SU-DHL-6 (cell line): Measurements from ENCODE around the gene COPZ1.

Experiments used
- H2AFZ ChIP-seq: fragments of 200-600 bp; sonication (generic); 2 replicates; pipeline ENCODE4 v1.6.1; 2014; ENCODE audit warnings: low read depth, mild to moderate bottlenecking, moderate library complexity, mixed read lengths, antibody characterized with exemption, low read length; ENCODE audit not compliant: severe bottlenecking
- H3F3A ChIP-seq: fragments of 200-600 bp; shearing (Covaris generic); 2 replicates; pipeline ENCODE4 v1.6.0; 2016; ENCODE audit warnings: antibody characterized with exemption, mild to moderate bottlenecking; ENCODE audit not compliant: insufficient read depth
- H3K27ac ChIP-seq: fragments of 200-600 bp; sonication (generic); 2 replicates; pipeline ENCODE4 v1.5.1; 2016; ENCODE audit warnings: low read depth, mild to moderate bottlenecking, low read length, moderate library complexity, mixed read lengths
- H3K27me3 ChIP-seq: fragments of 200-600 bp; sonication (generic), shearing (Covaris generic); 2 replicates; pipeline ENCODE4 v1.6.0; 2014; ENCODE audit warnings: mild to moderate bottlenecking, low read length
- H3K36me3 ChIP-seq: fragments of 200-600 bp; sonication (generic); 2 replicates; pipeline ENCODE4 v1.6.1; 2014; ENCODE audit warnings: mild to moderate bottlenecking, low read length, mixed read lengths
- H3K4me2 ChIP-seq: fragments of 300-600, 200-600 bp; shearing (Covaris generic), sonication (generic); 2 replicates; pipeline ENCODE4 v1.6.0; 2014; ENCODE audit warnings: low read length, low read depth, mild to moderate bottlenecking; ENCODE audit not compliant: poor library complexity, severe bottlenecking
- H3K4me3 ChIP-seq: fragments of 200-600 bp; sonication (generic); 2 replicates; pipeline ENCODE4 v1.5.1; 2014; ENCODE audit warnings: antibody characterized with exemption, low read length, mild to moderate bottlenecking, mixed read lengths; ENCODE audit not compliant: insufficient read depth, poor library complexity, severe bottlenecking
- H3K79me2 ChIP-seq: fragments of 200-600 bp; sonication (generic); 2 replicates; pipeline ENCODE4 v1.6.1; 2014; ENCODE audit warnings: mild to moderate bottlenecking, low read length, moderate library complexity; ENCODE audit not compliant: insufficient read depth
- H3K9ac ChIP-seq: fragments of 200-600 bp; sonication (generic); 2 replicates; pipeline ENCODE4 v1.7.0; 2014; ENCODE audit warnings: mild to moderate bottlenecking, low read length
- H3K9me2 ChIP-seq: fragments of 200-600 bp; sonication (generic); replicated peaks from 2 replicates; pipeline ENCODE4 v1.6.1; 2014; ENCODE audit warnings: low read length; ENCODE audit not compliant: insufficient read depth
- H3K9me3 ChIP-seq: fragments of 200-600 bp; sonication (generic); 2 replicates; pipeline ENCODE4 v1.6.1; 2014; ENCODE audit warnings: low read length, mixed read lengths; ENCODE audit not compliant: insufficient read depth
- H4K20me1 ChIP-seq: fragments of 200-600 bp; sonication (generic); 2 replicates; pipeline ENCODE4 v1.6.1; 2014; ENCODE audit warnings: low read depth, mild to moderate bottlenecking, antibody characterized with exemption, low read length, moderate library complexity, mixed read lengths
- EZH2phosphoT487 ChIP-seq: fragments of 200-600 bp; sonication (generic), shearing (Covaris generic); conservative IDR thresholded peaks from 2 replicates; pipeline ENCODE4 v1.6.1; 2018; ENCODE audit warnings: mild to moderate bottlenecking, antibody characterized with exemption, low read length, moderate library complexity, mixed read lengths
- TF ChIP-seq, protein P1 (sequence below): fragments of 200-600 bp; sonication (generic); IDR thresholded peaks from one replicate; pipeline ENCODE4 v1.5.1; 2017; ENCODE audit warnings: antibody characterized with exemption, mild to moderate bottlenecking, low read length, moderate library complexity; ENCODE audit not compliant: insufficient read depth, poor library complexity, severe bottlenecking

Gene COPZ1

GRCh38 chr12:54377797-54378515 lies 53.0 kb downstream of the COPZ1 start:
- H3K4me2 ChIP-seq, result no peak overlapping the region
- no peak for TF ChIP-seq EZH2phosphoT487
- TF ChIP-seq, protein P1, sequence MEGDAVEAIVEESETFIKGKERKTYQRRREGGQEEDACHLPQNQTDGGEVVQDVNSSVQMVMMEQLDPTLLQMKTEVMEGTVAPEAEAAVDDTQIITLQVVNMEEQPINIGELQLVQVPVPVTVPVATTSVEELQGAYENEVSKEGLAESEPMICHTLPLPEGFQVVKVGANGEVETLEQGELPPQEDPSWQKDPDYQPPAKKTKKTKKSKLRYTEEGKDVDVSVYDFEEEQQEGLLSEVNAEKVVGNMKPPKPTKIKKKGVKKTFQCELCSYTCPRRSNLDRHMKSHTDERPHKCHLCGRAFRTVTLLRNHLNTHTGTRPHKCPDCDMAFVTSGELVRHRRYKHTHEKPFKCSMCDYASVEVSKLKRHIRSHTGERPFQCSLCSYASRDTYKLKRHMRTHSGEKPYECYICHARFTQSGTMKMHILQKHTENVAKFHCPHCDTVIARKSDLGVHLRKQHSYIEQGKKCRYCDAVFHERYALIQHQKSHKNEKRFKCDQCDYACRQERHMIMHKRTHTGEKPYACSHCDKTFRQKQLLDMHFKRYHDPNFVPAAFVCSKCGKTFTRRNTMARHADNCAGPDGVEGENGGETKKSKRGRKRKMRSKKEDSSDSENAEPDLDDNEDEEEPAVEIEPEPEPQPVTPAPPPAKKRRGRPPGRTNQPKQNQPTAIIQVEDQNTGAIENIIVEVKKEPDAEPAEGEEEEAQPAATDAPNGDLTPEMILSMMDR, result no peak
- no peak overlapping the region for H3K9ac ChIP-seq
- no peak overlapping the region for H2AFZ ChIP-seq
- no peak overlapping the region for H3K27ac ChIP-seq
- H4K20me1 ChIP-seq, result no peaks in the 10 kb centered on the region
- no peaks in the 10 kb centered on the region for H3K9me3 ChIP-seq
- no peaks in the 10 kb centered on the region for H3K79me2 ChIP-seq
- no peaks in the 10 kb centered on the region for H3K36me3 ChIP-seq
- H3K4me3 ChIP-seq, result no peak overlapping the region
- no peaks in the 10 kb centered on the region for H3K27me3 ChIP-seq
- H3F3A ChIP-seq, result no peaks in the 10 kb centered on the region
- H3K9me2 ChIP-seq, result no peaks in the 10 kb centered on the region

GRCh38 chr12:54378796-54379397 lies 54.0 kb downstream of the COPZ1 start:
- Histone ChIP-seq H3K9ac (peak overlapping the region; percentile 28; the same call in 1 of the 2 replicates), H3F3A (no peaks in the 10 kb centered on the region), H3K9me3 (no peaks in the 10 kb centered on the region), H3K36me3 (no peaks in the 10 kb centered on the region), H2AFZ (peak overlapping the region; percentile 82), H3K4me3 (peak overlapping the region; percentile 35), H3K4me2 (peak overlapping the region; percentile 62), H3K27me3 (no peaks in the 10 kb centered on the region), H3K9me2 (no peaks in the 10 kb centered on the region), H3K79me2 (no peaks in the 10 kb centered on the region), H4K20me1 (no peaks in the 10 kb centered on the region), H3K27ac (no peak overlapping the region)
- no peak for TF ChIP-seq EZH2phosphoT487
- TF ChIP-seq, protein P1, result no peak

- H3K4me3 ChIP-seq, result peak overlapping the region; percentile 35
These were observed 54.7 kb downstream of the COPZ1 start for GRCh38 chr12:54379398-54380201.

More at GRCh38 chr12:54379398-54380201, 54.7 kb downstream of the COPZ1 start:
- Histone ChIP-seq H3K4me2 (peak overlapping the region; percentile 62), H3K79me2 (no peaks in the 10 kb centered on the region), H3K9me2 (no peaks in the 10 kb centered on the region), H3F3A (no peaks in the 10 kb centered on the region), H3K9ac (peak overlapping the region; percentile 28; the same call in 1 of the 2 replicates), H3K36me3 (no peaks in the 10 kb centered on the region), H3K27me3 (no peaks in the 10 kb centered on the region), H2AFZ (peak overlapping the region; percentile 82), H4K20me1 (no peaks in the 10 kb centered on the region), H3K9me3 (no peaks in the 10 kb centered on the region), H3K27ac (no peak overlapping the region)
- no peak for TF ChIP-seq EZH2phosphoT487
- TF ChIP-seq, protein P1, result peak; percentile 100
